Stimulated activated CD4-positive, alpha-beta T cell treated with anti-CD3 and anti-CD28 coated beads, TNF-alpha, amount 100 ng/mL, for 24 hours (primary cell): ENCODE data around the gene E4F1.
"Not testable (repeated sequence)": the region's sequence is repeated elsewhere in the genome, so short reads cannot be mapped to it uniquely, and the experiment has no call there.

Experiments used
- DNase-seq, 3 experiments: peaks; one replicate each; pipeline ENCODE4 v3.0.0-alpha.2; 2020; ENCODE audit warnings: low read depth in 3 of 3

E4F1 gene

DNA sequence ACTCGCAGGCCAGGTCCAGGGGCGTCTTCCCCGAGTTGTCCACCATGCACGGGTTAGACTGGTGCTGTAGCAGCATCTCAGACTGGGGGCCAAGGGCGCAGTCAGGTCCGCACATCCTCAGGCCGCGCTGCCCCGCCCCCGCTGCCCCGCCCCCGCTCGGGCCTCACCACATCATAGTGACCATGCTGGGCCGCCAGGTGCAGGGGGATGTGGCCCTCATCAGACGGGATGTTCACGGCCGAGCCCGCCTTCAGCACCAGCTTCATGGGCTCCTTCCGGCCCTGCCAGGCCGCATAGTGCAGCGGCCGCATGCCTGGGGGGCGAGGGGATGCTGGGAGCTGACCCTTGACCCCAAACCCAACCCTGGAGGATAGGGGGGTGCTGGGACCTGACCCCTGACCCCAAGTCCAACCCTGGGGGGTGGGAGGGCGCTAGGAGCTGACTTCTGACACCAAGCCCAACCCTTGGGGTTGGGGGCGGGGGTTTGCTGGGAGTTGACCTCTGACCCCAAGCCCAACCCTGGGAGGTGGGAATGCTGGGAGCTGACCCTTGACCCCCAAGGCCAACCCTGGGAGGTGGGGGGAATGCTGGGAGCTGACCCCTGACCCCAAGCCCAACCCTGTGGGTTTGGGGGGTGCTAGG is 34.0 kb upstream of the E4F1 start:
- DNase-seq, result no peak

DNA sequence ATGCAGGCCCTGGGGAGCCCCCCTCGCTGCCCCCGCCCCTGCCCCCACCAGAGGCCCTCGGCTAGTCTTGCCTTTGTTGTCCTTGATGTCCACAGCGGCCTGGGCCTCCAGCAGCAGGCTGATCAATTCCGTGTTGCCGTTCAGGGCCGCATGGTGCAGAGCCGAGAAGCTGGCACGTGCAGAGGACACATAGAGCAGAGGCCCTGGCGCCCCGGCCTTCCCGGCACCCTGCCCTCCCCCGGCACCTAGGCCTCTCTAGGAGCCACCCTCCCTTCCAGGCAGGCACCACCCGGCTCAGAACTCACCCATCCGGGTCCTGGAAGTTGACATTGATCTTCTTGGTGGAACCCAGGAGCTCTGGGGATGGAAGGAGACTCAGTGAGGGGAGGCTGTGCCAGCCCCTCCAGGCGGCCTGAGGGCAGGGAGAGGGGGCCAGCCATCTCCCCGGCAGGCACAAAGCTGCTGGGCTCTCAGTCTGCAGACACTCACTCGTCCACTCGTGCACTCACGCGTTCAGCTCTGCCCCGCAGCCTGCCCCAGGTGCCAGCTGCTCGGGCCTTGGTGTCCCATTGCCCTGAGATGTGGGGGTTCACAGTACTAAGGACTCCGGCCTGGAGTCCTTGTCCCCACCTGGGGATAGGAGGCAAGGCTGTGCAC is 33.3 kb upstream of the E4F1 start:
- no peak for DNase-seq

DNA sequence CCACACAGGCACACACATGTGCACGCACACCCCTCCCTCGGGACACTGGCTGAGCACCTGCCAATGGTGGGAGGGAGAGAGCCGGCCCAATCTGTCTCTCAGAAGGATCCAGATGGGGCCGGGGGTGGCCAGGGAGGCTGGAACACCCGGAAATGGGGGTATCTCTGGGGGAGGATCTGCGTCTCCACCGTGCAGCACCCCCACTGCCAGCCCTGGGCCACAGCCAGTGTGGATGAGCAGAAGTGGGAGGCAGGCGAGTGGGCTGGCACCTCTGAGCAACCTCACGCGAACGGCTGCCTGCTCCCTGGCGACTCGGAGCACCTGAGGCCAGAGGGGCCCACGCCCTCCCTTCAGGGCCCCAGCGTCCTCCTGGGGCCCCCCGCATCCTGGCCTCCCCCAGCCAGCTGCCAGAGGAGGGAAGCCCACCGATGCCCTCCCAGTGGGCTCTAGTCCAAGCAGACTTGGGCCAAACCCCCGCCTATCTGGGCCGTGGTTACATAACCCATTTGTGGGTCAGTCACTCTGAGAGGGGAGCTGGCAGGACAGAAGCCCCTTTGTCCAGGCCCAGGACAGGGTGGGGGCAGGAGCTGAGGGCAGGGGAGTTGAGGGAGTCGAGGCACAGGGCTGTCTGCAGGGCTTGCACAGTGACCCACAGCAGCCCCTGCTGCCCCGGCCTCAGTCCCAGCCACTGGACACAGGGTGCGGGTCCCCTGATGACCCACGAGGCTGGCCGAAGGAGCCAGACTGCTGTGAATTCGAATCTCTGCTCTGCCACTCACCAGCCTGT is 32.5 kb upstream of the E4F1 start:
- no peak for DNase-seq

GRCh38 chr16:2191446-2191706 is 32.0 kb upstream of the E4F1 start:
- no peak for DNase-seq

DNA sequence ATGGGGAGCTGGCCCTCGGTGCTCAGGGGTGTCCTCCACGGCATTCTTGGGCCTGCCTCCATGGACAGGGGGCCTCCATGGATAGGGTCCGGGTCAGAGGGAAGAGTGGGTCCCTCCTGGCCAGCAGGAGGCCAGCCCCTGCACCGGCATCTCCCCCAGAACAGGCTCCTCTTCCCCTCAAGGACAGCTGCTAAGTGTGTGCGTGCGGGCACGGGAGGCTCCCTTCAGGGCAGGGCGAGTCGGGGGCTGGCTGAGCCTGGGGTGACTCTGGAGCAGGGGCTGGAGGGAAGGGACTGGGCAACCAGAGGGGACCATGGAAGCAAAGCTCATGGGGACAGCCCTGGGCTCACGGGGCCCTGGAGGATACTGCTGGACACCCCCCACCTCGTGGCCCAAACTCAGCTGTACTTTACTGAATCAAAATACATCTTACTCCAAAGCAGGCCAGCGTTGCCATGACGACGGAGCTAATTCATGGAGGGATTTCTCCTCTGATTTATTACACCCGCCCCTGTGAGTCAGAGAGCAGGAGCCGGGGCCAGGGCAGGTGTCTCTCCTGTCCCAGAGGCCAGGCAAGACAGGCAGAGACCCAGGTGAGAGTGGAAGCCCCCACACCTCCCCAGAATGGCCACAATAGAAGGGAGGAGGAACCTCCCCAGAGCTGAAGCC is 29.1 kb upstream of the E4F1 start:
- no peak for DNase-seq

DNA sequence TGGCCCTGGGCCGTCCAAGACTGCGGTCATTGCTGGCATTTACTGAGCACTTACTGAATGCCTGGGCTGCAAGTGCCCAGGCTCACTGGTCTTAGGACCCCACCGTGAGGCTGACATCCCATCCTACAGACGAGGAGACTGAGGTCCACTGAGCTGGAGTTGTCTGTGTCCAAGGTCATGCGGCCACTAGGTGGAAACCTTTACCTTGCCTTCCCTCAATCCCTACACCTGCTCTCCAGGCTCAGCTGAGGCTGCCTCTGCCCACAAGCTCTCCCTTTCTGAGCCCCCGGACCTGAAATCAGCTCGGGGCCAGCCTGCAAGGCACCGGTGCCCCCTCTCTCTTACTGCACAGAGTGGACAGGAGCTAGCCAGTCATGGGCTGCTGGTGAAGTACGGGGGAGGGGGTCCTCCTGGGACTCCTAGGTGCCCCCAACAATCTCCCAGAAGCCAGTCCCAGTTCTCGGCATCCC is 28.5 kb upstream of the E4F1 start:
- DNase-seq, result no peak

GRCh38 chr16:2195322-2196161 is 27.8 kb upstream of the E4F1 start:
- no peak for DNase-seq

GRCh38 chr16:2196162-2196980 is 27.0 kb upstream of the E4F1 start, which contains the start of gene CASKIN1:
TSS of gene CASKIN1 (minus strand) at chr16:2196605. CDS start at chr16:2196432, 173 bp downstream.
- DNase-seq, result no peak

DNA sequence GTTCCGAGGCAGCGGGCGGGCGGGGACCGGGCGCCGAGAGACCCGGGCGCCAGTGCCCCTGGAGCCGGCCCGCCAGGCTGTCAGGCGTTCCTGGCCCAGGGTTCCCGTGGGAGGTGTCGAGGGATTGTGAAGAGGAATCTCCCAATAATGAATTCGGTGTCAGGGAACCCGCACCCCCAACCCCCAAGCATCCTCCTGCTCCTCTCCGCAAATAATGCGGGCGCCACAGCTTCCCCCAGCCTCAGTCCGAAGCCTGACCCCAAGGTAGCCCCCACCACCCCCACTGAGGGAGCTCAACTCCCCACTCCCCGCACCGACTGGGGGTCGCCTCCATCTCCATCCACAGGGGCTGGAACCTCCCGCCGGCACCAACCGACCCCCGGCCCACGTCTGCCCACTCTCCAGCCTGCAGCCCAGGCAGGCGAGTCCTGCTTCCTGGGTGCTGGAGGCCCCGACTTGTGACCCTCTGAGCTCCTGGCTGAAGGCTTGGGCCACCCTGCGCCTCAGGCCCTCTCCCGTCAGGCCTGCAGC is 26.3 kb upstream of the E4F1 start:
- no peak for DNase-seq

- no peak for DNase-seq
Observed at GRCh38 chr16:2197765-2198164, 25.6 kb upstream of the E4F1 start.

DNA sequence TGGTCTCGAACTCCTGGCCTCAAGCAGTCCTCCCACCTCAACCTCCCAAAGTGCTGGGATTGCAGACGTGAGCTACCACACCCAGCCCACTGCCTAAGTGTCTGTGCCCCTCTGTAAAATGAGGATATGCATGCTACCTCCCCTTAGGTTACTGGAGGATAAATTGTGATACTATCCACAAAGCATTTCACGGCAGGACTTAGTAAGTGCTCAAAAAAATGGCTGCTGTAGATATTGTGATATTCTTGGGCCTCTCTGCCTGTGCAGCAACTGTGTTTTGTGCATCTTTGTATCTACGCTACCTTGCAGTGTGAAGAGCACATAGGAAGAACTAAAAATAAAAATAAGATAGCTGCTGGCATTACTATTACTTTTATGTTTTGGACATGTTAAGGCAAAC is 25.1 kb upstream of the E4F1 start:
- no peak for DNase-seq

GRCh38 chr16:2199095-2199494 is 24.3 kb upstream of the E4F1 start:
- DNase-seq, result no peak

GRCh38 chr16:2199621-2200139 is 23.7 kb upstream of the E4F1 start:
- no peak for DNase-seq

DNA sequence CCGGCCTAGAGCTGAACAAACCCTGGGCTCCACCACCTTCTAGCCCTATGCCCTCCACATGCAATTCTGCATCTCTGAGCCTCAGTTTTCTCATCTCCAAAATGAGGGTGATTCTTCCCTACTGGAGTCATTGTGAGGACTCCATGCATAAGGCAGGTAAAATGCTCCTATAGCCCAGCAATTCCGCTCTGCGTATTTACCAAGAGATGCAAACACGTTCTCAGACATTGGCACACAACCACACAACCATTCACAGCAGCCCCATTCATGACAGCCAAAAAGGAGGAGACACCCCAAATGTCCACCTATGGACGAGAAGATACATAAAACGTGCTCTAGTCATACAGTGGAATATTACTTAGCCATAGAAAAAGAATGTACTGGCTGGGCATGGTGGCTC is 23.1 kb upstream of the E4F1 start:
- no peak for DNase-seq

DNA sequence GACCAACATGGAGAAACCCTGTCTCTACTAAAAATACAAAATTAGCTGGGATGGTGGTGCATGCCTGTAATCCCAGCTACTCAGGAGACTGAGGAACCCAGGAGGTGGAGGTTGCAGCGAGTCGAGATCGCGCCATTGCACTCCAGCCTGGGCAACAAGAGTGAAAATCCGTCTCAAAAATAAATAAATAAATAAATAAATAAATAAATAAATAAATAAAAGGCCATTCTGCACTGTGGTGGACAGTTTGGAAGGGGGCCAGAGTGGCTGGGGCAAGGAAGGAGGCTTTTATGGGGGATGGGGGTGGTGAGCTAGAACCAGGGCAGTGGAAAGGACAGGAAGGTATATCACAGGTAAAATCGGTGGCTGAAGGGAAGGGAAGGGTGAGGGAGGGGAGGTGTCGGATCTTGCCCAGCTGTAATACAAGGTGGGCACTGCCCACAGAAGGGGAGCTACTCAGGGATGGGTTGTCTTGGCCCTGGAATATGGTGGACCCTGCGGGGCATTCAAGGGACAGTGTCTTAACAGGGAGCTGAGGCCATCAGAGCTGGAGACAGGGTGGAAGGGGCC is 20.2 kb upstream of the E4F1 start:
- DNase-seq, result not testable (repeated sequence)

DNA sequence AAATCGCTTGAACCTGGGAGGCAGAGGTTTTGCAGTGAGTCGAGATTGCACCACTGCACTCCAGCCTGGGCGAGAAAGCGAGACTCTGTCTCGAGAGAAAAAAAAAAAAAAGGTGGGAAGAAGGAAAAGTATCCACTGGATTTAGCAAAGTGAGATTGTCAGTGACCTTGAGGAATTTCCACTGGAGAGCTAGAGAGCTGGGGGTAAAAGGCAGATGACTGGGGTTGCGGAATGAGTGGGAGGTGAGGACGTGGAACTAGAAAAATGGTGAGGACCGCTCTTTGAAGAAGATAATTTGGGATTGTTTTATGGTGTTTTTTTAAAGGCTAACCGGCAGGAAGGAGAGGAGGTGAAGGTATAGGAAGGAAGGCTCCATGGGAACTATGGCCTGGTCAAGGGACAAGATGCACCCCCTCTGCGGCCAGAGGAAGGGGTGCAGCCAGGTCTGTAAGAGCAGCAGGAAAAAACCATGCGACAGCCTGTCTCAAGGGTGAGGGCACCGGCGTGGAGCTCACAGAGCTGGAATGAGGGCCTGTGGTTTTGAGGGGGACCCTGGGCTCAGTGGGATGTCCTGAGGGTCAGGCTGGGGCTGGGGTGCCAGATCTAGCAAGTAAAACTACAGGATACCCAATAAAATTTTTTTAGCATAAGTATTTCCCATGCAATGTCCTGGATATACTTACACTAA is 18.8 kb upstream of the E4F1 start:
- no peak for DNase-seq

GRCh38 chr16:2205104-2205966 is 18.1 kb upstream of the E4F1 start, which contains the start of gene MLST8:
TSS of gene MLST8 (plus strand) at chr16:2205454. CDS start at chr16:2206086, 632 bp downstream.
- peak; percentile 72 to 84 (median 81) for DNase-seq

- no peak for DNase-seq
Observed at GRCh38 chr16:2205967-2206313, 17.5 kb upstream of the E4F1 start.
